ENCODE results near the gene C11orf42.

GRCh38 chr11:6224421-6224820, 19.1 kb downstream of the C11orf42 start:
- TF ChIP-seq, protein P1, sequence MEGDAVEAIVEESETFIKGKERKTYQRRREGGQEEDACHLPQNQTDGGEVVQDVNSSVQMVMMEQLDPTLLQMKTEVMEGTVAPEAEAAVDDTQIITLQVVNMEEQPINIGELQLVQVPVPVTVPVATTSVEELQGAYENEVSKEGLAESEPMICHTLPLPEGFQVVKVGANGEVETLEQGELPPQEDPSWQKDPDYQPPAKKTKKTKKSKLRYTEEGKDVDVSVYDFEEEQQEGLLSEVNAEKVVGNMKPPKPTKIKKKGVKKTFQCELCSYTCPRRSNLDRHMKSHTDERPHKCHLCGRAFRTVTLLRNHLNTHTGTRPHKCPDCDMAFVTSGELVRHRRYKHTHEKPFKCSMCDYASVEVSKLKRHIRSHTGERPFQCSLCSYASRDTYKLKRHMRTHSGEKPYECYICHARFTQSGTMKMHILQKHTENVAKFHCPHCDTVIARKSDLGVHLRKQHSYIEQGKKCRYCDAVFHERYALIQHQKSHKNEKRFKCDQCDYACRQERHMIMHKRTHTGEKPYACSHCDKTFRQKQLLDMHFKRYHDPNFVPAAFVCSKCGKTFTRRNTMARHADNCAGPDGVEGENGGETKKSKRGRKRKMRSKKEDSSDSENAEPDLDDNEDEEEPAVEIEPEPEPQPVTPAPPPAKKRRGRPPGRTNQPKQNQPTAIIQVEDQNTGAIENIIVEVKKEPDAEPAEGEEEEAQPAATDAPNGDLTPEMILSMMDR (IDR thresholded peaks at IDR 0.05), result no peak
- no peak for TF ChIP-seq POLR2A (IDR thresholded peaks at IDR 0.05)
